Occipital lobe (tissue), 2 donors: ENCODE measurements around the gene PYGO2. TPM values are rescaled to one million over a fixed set of nuclear protein-coding genes. Genes with fewer than 3 reads are reported as not detected.
"Not testable (repeated sequence)": the region's sequence is repeated elsewhere in the genome, so short reads cannot be mapped to it uniquely, and the experiment has no call there.

Experiments used
- DNase-seq: peaks from one replicate; lab custom pipeline; 2025; lab: John Stamatoyannopoulos, UW
- total RNA-seq: library from RNA; depleted of rRNA; stranded (reverse); fragments of >200 nt; gene quantifications from one replicate; pipeline ENCODE4 v1.2.3, GENCODE V29; 2014

PYGO2 gene
- total RNA-seq, 1 donor from 2014 or later: 11.2 TPM

DNA sequence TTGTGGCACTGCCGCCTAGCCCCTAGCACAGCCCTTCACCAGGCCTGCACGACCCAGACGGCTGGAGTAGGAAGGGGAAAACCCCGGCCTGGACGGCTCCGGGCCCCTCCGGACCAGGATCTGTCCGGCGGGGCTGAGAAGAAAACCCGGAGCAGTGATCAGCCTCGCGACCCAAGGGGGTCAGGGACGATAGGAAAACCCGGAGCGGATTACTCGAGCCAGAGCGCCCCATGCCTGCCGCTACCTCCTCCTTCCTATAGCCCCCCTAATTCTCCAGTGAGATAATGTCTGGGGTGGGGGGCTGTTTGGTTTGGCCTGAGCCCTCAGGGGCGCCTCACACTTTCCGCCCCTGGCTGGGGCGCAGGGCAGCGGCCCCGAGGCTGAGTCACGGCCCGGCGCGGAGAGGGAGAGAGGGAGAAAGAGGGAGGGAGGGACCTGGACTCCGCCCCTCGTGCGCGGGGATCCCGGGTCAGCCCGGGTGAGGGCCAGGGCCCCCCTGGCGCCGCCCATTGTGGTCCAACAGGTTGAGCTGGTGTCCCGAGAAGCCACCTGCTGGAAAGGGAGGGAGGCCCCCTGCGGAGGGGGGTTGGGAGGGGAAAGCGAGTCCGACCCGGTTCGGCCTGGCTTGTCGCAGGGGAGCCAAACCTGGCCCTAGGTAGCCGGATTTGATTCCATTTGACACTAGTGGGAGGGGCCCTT, 39.3 kb upstream of the PYGO2 start:
- peak; percentile 82 for DNase-seq

- no peak for DNase-seq
Measured at GRCh38 chr1:155000411-155000725, 38.8 kb upstream of the PYGO2 start.

DNA sequence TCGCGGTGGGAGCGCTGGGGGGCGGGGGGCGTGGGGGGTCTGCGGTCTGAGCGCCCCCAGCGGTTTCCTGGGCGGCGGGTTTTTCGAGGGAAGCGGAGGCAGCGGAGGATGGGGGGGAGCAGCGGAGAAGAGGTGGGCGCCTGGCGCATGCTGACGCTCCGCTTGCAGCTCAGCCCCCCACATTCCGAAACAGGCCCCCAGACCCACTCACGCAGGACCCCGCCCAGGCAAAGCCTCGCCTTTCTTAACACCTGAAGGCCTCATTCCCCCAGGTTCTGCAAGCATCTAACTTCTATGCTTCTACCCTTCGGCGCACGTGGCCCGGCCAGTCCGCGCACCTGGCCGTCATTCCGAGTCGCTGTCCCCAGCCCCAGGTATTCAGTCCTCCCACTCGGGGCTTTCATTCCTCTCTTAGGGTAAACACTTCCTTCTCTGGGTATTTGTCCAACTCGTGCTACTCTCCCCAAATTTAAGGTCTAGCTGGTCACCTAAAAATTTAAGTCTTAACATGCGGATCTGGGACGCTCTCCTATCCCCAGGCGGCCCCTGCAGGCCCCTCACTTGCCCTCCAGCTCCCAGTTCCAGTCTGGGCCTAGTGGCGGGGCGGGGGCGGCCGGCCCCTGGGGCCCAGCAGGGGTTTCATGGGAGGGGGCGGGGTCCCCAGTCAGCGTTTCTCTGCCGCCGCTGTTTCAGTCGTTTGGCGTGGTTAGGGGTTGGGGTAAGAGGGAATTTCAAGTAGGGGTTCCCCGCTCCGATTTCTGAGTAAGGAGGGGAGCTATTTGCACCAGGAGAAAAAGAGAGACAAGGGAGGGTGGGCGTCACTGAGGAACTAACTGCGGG, 38.2 kb upstream of the PYGO2 start:
- DNase-seq: no peak

DNA sequence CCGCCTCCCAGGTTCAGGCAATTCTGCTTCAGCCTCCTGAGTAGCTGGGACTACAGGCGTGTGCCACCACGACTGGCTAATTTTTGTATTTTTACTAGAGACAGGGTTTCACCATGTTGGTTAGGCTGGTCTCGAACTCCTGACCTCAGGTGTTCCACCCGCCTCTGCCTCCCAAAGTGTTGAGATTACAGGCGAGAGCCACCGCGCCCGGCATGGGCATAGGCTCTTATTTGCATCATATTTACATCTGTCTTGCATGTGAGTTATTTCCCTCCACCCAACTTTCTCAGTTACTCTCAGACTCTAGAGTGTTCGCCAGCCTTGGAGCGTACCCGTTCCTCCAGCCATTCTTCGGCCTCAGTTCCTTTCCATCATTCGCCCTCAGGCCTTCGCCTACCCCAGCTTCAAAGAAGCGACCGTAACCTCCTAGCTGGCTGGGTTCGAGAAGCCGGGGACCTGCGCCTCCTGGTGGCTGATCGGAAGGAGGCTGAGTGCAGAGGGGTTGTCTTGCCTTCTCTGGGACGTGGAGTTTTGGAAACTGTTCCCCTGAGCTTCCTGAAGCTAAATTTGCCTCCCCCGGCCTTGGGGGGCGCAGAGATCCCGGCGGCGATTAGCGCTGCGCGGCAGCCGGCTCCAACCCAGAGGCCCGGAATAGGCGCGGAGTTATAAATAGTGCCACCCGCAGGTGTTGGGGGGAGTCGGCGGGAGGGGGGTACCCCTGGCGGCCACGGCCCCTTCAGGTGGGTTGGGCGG, 37.4 kb upstream of the PYGO2 start:
- DNase-seq: peak; percentile 26

DNA sequence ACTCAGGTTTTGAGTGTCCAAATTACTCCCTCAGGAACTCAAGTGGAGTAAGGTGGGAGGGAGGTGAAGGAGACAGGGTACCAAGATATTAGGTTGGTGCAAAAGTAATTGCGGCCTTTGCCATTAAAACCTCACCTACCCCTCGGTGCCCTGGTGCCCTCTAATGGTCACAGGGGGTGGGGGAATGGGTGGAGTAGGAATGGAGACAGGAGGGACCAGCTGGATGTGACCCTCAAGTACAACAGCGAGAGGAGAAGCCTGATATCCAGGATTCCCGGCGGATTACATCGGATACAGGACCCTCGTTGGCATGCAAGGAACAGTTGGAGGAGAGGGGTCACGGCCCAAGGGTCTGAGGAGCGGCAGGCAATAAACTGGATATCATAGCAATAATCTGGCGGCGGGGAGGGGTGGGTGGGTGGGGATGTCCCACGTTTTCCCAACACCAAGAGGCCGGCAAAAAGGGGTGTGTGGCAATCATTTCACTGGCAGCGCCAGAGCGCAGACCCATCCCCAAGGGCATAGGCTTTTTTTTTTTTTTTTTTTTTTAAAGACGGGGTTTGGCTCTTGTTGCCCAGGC, 36.7 kb upstream of the PYGO2 start:
- DNase-seq: no peak

- DNase-seq: no peak
Measured at GRCh38 chr1:154996966-154997701, 35.6 kb upstream of the PYGO2 start.

DNA sequence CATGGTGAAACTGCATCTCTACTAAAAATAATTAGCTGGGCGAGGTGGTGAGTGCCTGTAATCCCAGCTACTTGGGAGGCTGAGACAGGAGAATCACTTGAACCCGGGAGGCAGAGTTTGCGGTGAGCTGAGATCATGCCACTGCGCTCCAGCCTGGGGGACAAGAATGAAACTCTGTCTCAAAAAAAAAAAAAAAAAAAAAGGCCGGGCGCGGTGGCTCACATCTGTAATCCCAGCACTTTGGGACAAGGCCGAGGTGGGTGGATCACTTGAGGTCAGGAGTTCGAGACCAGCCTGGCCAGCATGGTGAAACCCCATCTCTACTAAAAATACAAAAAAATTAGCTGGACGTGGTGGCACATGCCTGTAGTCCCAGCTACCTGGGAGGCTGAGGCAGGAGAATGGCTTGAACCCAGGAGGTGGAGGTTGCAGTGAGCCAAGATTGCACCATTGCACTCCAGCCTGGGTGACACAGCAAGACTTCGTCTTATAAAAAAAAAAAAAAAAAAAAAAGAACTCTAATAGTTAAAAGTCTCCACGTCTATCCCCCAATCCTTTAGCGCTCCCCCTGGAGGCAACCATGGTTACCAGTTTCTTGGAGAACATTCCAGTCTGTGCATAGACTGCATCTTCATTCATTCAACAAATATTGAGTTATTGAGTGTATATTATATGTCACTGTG, 33.9 kb upstream of the PYGO2 start:
- DNase-seq: peak; percentile 15

GRCh38 chr1:154994591-154994990, 33.0 kb upstream of the PYGO2 start:
- DNase-seq: no peak

DNA sequence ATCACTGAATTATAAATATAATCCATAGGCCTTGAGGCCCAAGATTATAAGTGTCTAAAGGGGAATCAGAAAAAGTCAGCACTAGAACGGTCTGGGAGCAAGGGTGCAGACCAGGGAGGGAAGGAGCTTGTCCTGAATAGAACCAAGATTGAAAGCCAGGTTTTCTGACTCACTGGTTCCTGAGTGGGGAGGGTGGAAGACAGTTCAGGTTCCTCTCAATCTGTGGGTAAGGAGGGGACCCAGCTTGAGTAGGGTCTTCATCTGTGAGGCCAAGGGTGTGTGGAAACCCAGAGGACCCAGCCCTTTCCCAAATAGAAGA, 32.6 kb upstream of the PYGO2 start:
- no peak for DNase-seq

DNA sequence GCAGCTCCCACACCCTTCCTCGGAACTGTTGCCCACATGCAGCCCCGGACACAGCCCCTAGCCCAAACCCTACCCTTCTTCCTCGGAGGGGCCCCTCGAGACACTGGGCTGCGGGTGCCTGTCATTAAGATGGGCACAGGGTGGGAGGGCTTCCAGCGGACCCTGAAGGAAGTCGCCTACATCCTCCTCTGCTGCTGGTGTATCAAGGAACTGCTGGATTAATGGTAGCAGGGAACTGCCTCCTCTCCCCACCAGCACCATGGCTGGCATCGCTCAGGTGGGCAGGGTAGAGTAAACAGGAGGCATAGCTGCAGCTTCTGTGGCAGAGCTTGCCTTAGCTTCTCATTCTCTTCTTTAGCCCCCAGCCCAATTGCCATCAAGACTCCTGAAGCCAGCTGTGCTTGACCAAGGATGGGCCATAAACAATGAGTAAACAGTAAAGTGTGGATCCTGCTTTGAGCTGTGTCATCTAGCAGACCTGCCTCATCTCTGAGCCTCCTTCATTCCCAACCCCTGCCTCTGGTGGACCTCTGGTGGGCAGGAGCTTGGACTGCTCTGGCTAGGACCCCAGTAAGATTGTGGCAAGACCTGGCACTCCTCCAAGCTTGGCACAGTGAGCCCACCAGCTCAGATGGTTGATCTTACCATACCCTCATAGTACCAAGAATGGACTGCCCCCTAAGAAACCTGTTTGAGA, 32.1 kb upstream of the PYGO2 start, which contains the start of gene LENEP:
TSS of gene LENEP (plus strand) at position 15 of the 697 bp plus-strand sequence. CDS start at position 37, 22 bp downstream.
- no peak for DNase-seq

- no peak for DNase-seq
Measured at GRCh38 chr1:154992721-154993571, 31.4 kb upstream of the PYGO2 start.

- DNase-seq: no peak
Measured at GRCh38 chr1:154990276-154990675, 28.7 kb upstream of the PYGO2 start.

- no peak for DNase-seq
Measured at GRCh38 chr1:154989195-154989860, 27.7 kb upstream of the PYGO2 start.

DNA sequence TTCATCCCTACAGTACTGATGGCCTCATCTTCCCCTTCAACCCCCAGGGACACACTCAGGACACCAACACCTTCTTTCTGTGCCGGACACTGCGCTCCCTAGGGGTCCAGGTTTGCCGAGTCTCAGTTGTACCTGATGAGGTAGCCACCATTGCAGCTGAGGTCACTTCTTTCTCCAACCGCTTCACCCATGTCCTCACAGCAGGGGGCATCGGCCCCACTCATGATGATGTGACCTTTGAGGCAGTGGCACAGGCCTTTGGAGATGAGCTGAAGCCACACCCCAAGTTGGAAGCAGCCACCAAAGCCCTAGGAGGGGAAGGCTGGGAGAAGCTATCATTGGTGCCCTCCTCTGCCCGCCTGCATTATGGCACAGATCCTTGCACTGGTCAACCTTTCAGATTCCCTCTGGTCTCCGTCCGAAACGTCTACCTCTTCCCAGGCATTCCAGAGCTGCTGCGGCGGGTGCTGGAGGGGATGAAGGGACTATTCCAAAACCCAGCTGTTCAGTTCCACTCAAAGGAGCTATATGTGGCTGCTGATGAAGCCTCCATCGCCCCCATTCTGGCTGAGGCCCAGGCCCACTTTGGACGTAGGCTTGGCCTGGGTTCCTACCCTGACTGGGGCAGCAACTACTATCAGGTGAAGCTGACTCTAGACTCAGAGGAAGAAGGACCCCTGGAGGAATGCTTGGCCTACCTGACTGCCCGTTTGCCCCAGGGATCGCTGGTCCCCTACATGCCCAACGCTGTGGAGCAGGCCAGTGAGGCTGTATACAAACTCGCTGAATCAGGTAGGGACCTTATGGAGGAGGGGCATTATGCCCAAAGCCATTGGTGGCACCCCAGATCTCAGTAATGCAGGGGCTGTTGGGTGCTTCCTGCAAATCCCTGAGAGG, 26.7 kb upstream of the PYGO2 start:
- no peak for DNase-seq

GRCh38 chr1:154987326-154987725, 25.7 kb upstream of the PYGO2 start:
- DNase-seq: no peak

GRCh38 chr1:154986736-154987135, 25.2 kb upstream of the PYGO2 start:
- not testable (repeated sequence) for DNase-seq

- DNase-seq: no peak
Measured at GRCh38 chr1:154983776-154984466, 22.3 kb upstream of the PYGO2 start.
